ENCODE measurements around the gene IL20. TPM values are rescaled to one million over a fixed set of nuclear protein-coding genes. Genes with fewer than 3 reads are reported as not detected.

The IL20 gene
- total and polyA plus RNA-seq, 10 of the 15 experiments (the other 5 are each of a cell fraction or from before 2014, with no cell fraction given): 0.08 to 0.13 TPM; not detected in 8

DNA sequence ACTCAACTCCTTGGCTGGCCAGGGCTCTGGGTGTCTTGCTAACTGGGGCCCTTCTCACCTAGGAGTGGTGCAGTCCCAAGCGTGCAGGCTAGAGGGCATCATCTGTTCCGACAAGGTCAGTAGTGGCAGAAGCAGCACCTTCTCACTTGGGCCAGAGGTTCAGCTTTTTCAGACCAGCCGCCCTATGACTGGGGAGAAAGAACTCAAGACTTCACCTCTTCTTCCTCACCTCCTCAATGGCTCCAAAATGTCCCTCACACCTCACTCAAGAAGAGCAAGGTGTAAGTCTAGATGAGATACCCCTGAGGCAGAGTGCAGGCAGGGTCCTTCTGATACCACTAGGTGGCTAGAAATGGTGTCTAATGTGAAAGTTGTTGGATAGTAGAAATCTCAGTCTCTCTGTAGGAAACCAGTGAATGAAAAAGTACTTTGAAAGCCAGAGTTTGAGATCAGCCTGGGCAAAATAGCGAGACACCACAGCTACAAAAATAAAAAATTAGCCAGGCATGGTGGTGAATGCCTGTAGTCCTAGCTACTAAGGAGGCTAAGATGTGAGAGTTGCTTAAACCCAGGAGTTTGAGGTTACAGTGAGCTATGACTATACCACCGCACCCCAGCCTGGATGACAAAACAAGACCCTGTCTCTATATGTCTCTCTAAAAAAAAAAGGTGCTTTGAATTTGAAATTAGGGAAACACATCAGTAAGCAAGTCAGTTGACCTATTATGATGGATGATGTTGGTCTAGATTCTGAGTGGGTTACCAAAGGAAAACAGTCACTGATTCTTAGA, 8.6 kb upstream of the IL20 start:
- Histone ChIP-seq H3K9me3 (replicated peaks; ENCODE audit: control insufficient read depth, insufficient read depth, low read length) (no peaks in the 10 kb centered on the region; the same call in 1 of the 3 replicates), H3K27ac (ENCODE audit: control insufficient read depth, insufficient read depth) (no peak overlapping the region), H3K27me3 (replicated peaks in 1 of 2; ENCODE audit: control insufficient read depth in 2 of 2, insufficient read depth in 2 of 2, low read length in 1 of 2) (no peaks in the 10 kb centered on the region; a peak in 1 of 4 replicates), H3K4me1 (ENCODE audit: control insufficient read depth, insufficient read depth, low read length) (no peaks in the 10 kb centered on the region), H3K4me3 (no peak overlapping the region), H3K4me2 (ENCODE audit: control insufficient read depth, insufficient read depth) (no peak overlapping the region), H3K36me3 (ENCODE audit: control insufficient read depth in 2 of 2, insufficient read depth in 2 of 2, low read length in 1 of 2) (no peaks in the 10 kb centered on the region), H3K79me2 (ENCODE audit: control insufficient read depth, insufficient read depth, low read length) (no peaks in the 10 kb centered on the region), H4K20me1 (ENCODE audit: control insufficient read depth, insufficient read depth) (no peaks in the 10 kb centered on the region), H2AFZ (ENCODE audit: control insufficient read depth, low read depth, low read length) (no peak overlapping the region), H3K9ac (ENCODE audit: control insufficient read depth, insufficient read depth, low read length) (no peak overlapping the region)
- ChIA-PET POLR2A (no interaction called here), RAD21 (ENCODE audit: unreplicated experiment) (interaction anchor here (1.4 kb wide), 2 partner anchors 56 to 76 kb away, joined by 4 to 5 read pairs; no protein-coding TSS in a partner anchor), SMC1A (ENCODE audit: uncharacterized antibody, unreplicated experiment) (interaction anchor here (0.6 to 1.8 kb wide), 6 partner anchors 19 to 55 kb away, joined by 3 to 6 read pairs (median 4); no protein-coding TSS in a partner anchor), CTCF (interaction anchor here (0.5 to 6.8 kb wide), 10 partner anchors 8 to 226 kb away, joined by 3 to 52 read pairs (median 4); partner anchors contain the start of gene IL20)
- ATAC-seq (peak; percentile 82), DNase-seq (ENCODE audit: low read depth, low spot score) (no peak), FAIRE-seq (peak; percentile 27)
- no TSS peak for BruUV-seq (replicated peaks)
- in situ Hi-C loops (cut with MboI) (no loop called here), intact Hi-C loops (cut with micrococcal nuclease; ENCODE audit: unreplicated experiment) (loop anchor here (2.0 kb wide), 1 partner anchor 126 kb away; no protein-coding TSS in a partner anchor)
- 39% methylated on average over 5 of the region's 5 CpGs for WGBS (ENCODE audit: insufficient coverage, insufficient replicate concordance, low lambda C conversion rate, missing lambda C conversion rate)
- 0 out of 2 replicates have a peak, but pooled peaks have one; percentile 21 for TF ChIP-seq RAD21 (IDR thresholded peaks at IDR 0.05; ENCODE audit: insufficient read depth, low read depth, low read length)
- TF ChIP-seq, protein P1, sequence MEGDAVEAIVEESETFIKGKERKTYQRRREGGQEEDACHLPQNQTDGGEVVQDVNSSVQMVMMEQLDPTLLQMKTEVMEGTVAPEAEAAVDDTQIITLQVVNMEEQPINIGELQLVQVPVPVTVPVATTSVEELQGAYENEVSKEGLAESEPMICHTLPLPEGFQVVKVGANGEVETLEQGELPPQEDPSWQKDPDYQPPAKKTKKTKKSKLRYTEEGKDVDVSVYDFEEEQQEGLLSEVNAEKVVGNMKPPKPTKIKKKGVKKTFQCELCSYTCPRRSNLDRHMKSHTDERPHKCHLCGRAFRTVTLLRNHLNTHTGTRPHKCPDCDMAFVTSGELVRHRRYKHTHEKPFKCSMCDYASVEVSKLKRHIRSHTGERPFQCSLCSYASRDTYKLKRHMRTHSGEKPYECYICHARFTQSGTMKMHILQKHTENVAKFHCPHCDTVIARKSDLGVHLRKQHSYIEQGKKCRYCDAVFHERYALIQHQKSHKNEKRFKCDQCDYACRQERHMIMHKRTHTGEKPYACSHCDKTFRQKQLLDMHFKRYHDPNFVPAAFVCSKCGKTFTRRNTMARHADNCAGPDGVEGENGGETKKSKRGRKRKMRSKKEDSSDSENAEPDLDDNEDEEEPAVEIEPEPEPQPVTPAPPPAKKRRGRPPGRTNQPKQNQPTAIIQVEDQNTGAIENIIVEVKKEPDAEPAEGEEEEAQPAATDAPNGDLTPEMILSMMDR (IDR thresholded peaks at IDR 0.05 in 2 of 3, conservative IDR thresholded peaks at IDR 0.05 in 1 of 3; ENCODE audit: control insufficient read depth in 2 of 3, extremely low read depth in 1 of 3, insufficient read depth in 1 of 3, low read depth in 3 of 3, low read length in 3 of 3): peak; percentile 10 to 61 (median 38); a peak in 4 of 6 replicates
- no peak for TF ChIP-seq TAF1 (IDR thresholded peaks at IDR 0.05; ENCODE audit: borderline replicate concordance, low read depth, low read length)
- TF ChIP-seq SMAD5 (IDR thresholded peaks at IDR 0.05; ENCODE audit: low read depth): no peak
- no peak for TF ChIP-seq ZSCAN29 (IDR thresholded peaks at IDR 0.05)
- TF ChIP-seq ZNF274 (IDR thresholded peaks at IDR 0.05; ENCODE audit: insufficient read depth, insufficient read length): no peak
- no peak for TF ChIP-seq KDM1A (IDR thresholded peaks at IDR 0.05; ENCODE audit: borderline replicate concordance)
- TF ChIP-seq PAX8 (IDR thresholded peaks at IDR 0.05): no peak
- TF ChIP-seq, protein P2, sequence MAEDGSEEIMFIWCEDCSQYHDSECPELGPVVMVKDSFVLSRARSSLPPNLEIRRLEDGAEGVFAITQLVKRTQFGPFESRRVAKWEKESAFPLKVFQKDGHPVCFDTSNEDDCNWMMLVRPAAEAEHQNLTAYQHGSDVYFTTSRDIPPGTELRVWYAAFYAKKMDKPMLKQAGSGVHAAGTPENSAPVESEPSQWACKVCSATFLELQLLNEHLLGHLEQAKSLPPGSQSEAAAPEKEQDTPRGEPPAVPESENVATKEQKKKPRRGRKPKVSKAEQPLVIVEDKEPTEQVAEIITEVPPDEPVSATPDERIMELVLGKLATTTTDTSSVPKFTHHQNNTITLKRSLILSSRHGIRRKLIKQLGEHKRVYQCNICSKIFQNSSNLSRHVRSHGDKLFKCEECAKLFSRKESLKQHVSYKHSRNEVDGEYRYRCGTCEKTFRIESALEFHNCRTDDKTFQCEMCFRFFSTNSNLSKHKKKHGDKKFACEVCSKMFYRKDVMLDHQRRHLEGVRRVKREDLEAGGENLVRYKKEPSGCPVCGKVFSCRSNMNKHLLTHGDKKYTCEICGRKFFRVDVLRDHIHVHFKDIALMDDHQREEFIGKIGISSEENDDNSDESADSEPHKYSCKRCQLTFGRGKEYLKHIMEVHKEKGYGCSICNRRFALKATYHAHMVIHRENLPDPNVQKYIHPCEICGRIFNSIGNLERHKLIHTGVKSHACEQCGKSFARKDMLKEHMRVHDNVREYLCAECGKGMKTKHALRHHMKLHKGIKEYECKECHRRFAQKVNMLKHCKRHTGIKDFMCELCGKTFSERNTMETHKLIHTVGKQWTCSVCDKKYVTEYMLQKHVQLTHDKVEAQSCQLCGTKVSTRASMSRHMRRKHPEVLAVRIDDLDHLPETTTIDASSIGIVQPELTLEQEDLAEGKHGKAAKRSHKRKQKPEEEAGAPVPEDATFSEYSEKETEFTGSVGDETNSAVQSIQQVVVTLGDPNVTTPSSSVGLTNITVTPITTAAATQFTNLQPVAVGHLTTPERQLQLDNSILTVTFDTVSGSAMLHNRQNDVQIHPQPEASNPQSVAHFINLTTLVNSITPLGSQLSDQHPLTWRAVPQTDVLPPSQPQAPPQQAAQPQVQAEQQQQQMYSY (CRISPR knock-in tag; IDR thresholded peaks at IDR 0.05): no peak
- TF ChIP-seq HDAC6 (IDR thresholded peaks at IDR 0.05; ENCODE audit: unreplicated experiment): no peak
- TF ChIP-seq, protein P3, sequence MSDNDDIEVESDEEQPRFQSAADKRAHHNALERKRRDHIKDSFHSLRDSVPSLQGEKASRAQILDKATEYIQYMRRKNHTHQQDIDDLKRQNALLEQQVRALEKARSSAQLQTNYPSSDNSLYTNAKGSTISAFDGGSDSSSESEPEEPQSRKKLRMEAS (IDR thresholded peaks at IDR 0.05; ENCODE audit: low read depth, low read length): no peak
- TF ChIP-seq GABPA (IDR thresholded peaks at IDR 0.05; ENCODE audit: low read depth): no peak
- no peak for TF ChIP-seq STAT1 (conservative IDR thresholded peaks at IDR 0.05)

All from GM12878 (cell line).